Activated naive CD8-positive, alpha-beta T cell treated with anti-CD3 and anti-CD28 coated beads, Interleukin-2, amount 10 ng/mL, durations not matched to agents 7 days and 5 days (primary cell): ENCODE measurements around the gene DENR. TPM values are rescaled to one million over a fixed set of nuclear protein-coding genes. Genes with fewer than 3 reads are reported as not detected.
"Not testable (repeated sequence)": the region's sequence is repeated elsewhere in the genome, so short reads cannot be mapped to it uniquely, and the experiment has no call there.

Experiments
- ATAC-seq: fragments of 150-1000 bp; cut with Tn5 transposase; one replicate; pipeline ENCODE4 v1.10.0; 2021; ENCODE audit warnings: low read depth, moderate library complexity
- POLR2A ChIA-PET: fragments of 350-600 bp; sonication (Branson Sonifier 250); formaldehyde crosslinking; loops from one replicate; lab custom pipeline; 2021; ENCODE audit warnings: antibody characterized with exemption; lab: Charles Lee
- DNase-seq: peaks from one replicate; pipeline ENCODE4 v3.0.0; 2021
- H3K27ac Mint-ChIP-seq: one replicate; pipeline ENCODE4 v1.8.0; 2022; ENCODE audit warnings: mild to moderate bottlenecking, mixed read lengths
- H3K27me3 Mint-ChIP-seq: one replicate; pipeline ENCODE4 v1.8.0; 2022; ENCODE audit warnings: mild to moderate bottlenecking, moderate library complexity, mixed read lengths
- H3K36me3 Mint-ChIP-seq: one replicate; pipeline ENCODE4 v1.8.0; 2021; ENCODE audit warnings: mild to moderate bottlenecking, mixed read lengths
- H3K4me1 Mint-ChIP-seq: one replicate; pipeline ENCODE4 v1.8.0; 2021; ENCODE audit warnings: mixed read lengths
- H3K4me3 Mint-ChIP-seq: one replicate; pipeline ENCODE4 v1.8.0; 2022; ENCODE audit warnings: mild to moderate bottlenecking, moderate library complexity, mixed read lengths
- H3K9me3 Mint-ChIP-seq: one replicate; pipeline ENCODE4 v1.8.0; 2021; ENCODE audit warnings: mixed read lengths
- total RNA-seq, 2 experiments: library from RNA; stranded (reverse); gene quantifications; one replicate each; pipeline ENCODE4 v1.2.3, GENCODE V29; 2021

DENR gene
- 10 to 100 TPM; 51.7 to 53.5 TPM for total RNA-seq

DNA sequence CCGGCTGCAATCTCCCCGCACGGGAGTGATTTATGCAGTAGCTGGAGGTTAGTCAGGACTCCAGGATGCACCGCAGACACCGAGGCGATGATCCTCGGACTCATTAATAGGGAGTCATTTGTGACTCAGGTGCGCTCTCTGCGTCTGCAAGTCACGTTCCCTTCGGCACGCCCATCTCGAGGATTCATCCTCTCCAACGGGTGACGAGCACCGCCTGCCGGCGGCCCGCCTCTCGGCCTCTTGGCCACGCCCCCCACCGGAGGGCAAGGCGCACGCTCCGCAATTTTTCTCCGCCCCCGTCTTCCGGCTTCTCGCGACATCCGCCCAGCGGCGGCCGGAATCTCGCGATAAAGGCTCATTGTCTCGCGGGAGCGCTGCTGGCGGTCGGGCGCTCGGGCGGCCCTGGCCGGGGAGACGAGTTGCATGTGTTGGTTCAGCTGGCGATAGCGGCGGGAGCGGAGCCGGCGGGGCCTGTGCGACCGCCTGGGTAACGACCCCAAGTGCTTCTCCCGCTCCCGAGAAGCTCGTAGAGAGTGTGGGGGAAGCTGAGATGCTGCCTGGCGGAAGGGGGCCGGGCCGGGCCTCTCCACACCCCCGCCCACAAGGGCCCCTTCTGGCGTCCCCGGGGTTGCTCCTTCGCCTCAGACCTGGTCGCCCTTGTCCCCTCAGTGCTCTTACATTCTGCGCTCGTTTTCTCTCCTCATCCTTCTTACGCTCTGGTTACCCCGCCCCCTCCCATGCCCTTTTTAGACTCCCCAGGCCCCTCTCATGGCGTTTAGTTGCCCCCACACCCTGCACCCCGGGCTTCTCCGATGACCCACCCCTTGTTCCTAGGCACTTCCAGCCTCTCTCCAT, at the start of gene DENR:
TSS of gene DENR (plus strand) at position 361 of the 855 bp plus-strand sequence. CDS start 878 bp downstream, outside the sequence.
- peak; percentile 92 for ATAC-seq
- Mint-ChIP-seq H3K27ac (peak within 1 kb of the TSS; percentile 99), H3K27me3 (no peaks in the 10 kb centered on the region), H3K9me3 (no peaks in the 10 kb centered on the region), H3K4me3 (peak within 1 kb of the TSS; percentile 100), H3K4me1 (peaks cover 29% of the 10 kb centered on the region), H3K36me3 (peaks cover 25% of the 10 kb centered on the region)
- POLR2A ChIA-PET: interaction anchor here (0.5 to 1.7 kb wide), 6 partner anchors 9 to 227 kb away, joined by 3 to 9 read pairs (median 4); partner anchors contain the start of genes KNTC1 and RSRC2
- DNase-seq: peak; percentile 100

- ATAC-seq, H3K9me3 Mint-ChIP-seq, H3K27me3 Mint-ChIP-seq, H3K36me3 Mint-ChIP-seq, POLR2A ChIA-PET, H3K27ac Mint-ChIP-seq, DNase-seq, H3K4me3 Mint-ChIP-seq, H3K4me1 Mint-ChIP-seq: not testable (repeated sequence)
Observed at GRCh38 chr12:122702890-122703611, 49.6 kb upstream of the DENR start, which contains the start of gene HCAR2. Gene HCAR2 (minus strand): TSS chr12:122703357. CDS start chr12:122703283, 74 bp downstream.

- H3K27ac Mint-ChIP-seq, ATAC-seq, H3K4me1 Mint-ChIP-seq, H3K27me3 Mint-ChIP-seq, POLR2A ChIA-PET, DNase-seq, H3K4me3 Mint-ChIP-seq, H3K9me3 Mint-ChIP-seq, H3K36me3 Mint-ChIP-seq: not testable (repeated sequence)
Observed at GRCh38 chr12:122703841-122704240, 48.8 kb upstream of the DENR start.

GRCh38 chr12:122709287-122709686, 43.3 kb upstream of the DENR start:
- ATAC-seq, DNase-seq, H3K9me3 Mint-ChIP-seq, H3K4me3 Mint-ChIP-seq, H3K36me3 Mint-ChIP-seq, H3K4me1 Mint-ChIP-seq, H3K27ac Mint-ChIP-seq, POLR2A ChIA-PET: not testable (repeated sequence)
- peaks cover 14% of the 10 kb centered on the region for H3K27me3 Mint-ChIP-seq

DNA sequence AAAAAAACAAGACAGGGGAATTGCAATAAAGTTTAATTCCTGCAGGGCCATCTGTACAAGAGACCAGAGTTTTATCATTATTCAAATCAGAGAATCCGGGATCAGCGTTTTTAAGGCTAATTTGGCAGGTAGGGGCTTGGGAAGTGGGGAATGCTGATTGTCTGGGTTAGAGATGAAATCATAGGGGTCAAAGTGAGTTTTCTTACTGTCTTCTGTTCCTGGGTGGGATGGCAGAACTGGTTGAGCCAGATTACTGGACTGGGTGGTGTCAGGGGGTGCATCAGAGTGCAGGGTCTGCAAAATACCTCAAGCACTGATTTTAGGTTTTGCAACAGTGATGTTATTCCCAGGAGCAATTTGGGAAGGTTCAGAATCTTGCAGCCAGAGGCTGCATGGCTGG, 42.3 kb upstream of the DENR start:
- peaks cover 14% of the 10 kb centered on the region for H3K27me3 Mint-ChIP-seq
- POLR2A ChIA-PET, H3K9me3 Mint-ChIP-seq, DNase-seq, H3K36me3 Mint-ChIP-seq, ATAC-seq, H3K27ac Mint-ChIP-seq, H3K4me1 Mint-ChIP-seq, H3K4me3 Mint-ChIP-seq: not testable (repeated sequence)

DNA sequence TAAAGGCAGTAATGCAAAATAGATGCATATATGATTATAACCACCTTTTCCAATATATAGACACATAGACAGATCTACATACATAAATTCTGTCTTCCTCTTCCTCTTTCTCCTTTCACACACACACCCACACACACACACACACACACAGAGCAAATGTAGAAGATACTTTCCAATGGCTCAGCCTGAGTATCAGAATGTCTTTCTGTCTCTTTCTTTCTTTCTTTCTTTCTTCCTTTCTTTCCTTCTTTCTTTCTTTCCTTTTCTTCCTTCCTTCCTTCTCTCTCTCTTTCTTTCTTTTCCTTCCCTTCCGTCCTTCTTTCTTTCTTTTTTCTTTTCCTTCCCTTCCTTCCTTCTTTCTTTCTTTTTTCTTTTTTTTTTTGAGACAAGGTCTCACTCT, 41.4 kb upstream of the DENR start:
- H3K4me1 Mint-ChIP-seq, ATAC-seq, DNase-seq, H3K27ac Mint-ChIP-seq, H3K36me3 Mint-ChIP-seq, H3K4me3 Mint-ChIP-seq, H3K9me3 Mint-ChIP-seq: not testable (repeated sequence)
- peaks cover 14% of the 10 kb centered on the region for H3K27me3 Mint-ChIP-seq
- POLR2A ChIA-PET: interaction anchor here (0.7 kb wide), 1 partner anchor 36 kb away, joined by 3 read pairs; no protein-coding TSS in a partner anchor

DNA sequence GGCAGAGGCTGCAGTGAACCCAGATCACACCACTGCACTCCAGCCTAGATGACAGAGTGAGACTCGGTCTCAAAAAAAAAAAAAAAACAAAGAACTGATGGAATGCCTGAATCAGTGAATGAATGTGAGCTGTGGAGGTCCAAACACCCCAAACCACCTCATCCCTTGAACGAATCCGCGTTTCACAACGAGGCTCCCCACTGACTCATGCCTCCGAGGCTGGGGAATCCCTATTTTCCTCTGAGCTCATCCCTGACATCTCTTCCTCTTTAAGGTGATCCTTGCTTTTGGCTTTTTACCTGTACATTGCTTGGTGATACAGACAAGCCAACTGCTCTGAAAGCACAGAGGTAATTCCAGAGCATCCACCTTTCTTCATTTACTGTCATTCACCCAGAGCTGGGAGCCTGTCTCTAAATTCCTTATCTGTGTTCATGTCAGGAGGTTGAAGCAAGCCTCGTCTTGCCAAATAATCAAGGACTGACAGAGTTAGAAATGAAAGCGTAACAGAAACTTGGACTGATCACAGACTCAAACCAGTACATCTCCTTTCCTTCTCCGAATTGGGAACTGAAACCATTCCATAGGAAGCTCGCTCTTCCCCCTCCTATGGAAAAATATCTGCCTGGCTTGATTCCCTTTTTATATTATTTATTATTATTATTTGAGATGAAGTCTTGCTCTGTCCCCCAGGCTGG, 39.0 kb upstream of the DENR start:
- not testable (repeated sequence) for H3K9me3 Mint-ChIP-seq, ATAC-seq

DNA sequence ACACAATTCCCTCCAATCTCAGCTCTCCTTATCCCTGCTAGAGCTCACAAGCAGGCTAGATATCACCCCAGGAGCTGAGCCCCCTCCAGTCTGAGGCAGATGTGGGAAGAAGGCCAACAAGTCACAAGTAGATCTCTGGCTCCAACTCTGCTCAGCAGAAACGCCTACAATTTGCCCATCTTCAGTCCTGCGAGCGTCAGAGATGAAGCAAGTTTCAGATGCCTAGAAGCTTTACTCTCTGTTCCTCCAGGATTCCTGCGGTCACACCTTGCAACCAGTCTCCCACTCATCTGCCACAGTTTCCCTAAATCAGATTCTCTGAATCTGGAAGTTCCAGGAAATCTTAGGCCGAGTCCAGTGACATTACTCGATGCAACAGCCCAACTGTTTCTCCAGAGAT, 37.4 kb upstream of the DENR start:
- H3K4me1 Mint-ChIP-seq, DNase-seq, H3K9me3 Mint-ChIP-seq, H3K27ac Mint-ChIP-seq, H3K36me3 Mint-ChIP-seq, H3K4me3 Mint-ChIP-seq, POLR2A ChIA-PET, ATAC-seq: not testable (repeated sequence)
- peaks cover 21% of the 10 kb centered on the region for H3K27me3 Mint-ChIP-seq

More for the DNA sequence above, 39.0 kb upstream of the DENR start:
- H3K4me3 Mint-ChIP-seq, POLR2A ChIA-PET, H3K36me3 Mint-ChIP-seq, H3K27ac Mint-ChIP-seq, H3K4me1 Mint-ChIP-seq, DNase-seq: not testable (repeated sequence)
- peaks cover 21% of the 10 kb centered on the region for H3K27me3 Mint-ChIP-seq

- DNase-seq, H3K27ac Mint-ChIP-seq, H3K4me3 Mint-ChIP-seq, H3K9me3 Mint-ChIP-seq, H3K27me3 Mint-ChIP-seq, H3K4me1 Mint-ChIP-seq, POLR2A ChIA-PET, ATAC-seq, H3K36me3 Mint-ChIP-seq: not testable (repeated sequence)
Observed at GRCh38 chr12:122716658-122717057, 36.0 kb upstream of the DENR start, which contains the start of gene HCAR3. Gene HCAR3 (minus strand): TSS chr12:122716811. CDS start chr12:122716737, 74 bp downstream.

GRCh38 chr12:122721057-122721545, 31.5 kb upstream of the DENR start:
- H3K9me3 Mint-ChIP-seq: no peaks in the 10 kb centered on the region
- POLR2A ChIA-PET: no interaction called here
- no peak overlapping the region for H3K27ac Mint-ChIP-seq

GRCh38 chr12:122722387-122722786, 30.2 kb upstream of the DENR start:
- peaks cover 21% of the 10 kb centered on the region for H3K4me1 Mint-ChIP-seq
- no peak overlapping the region for H3K4me3 Mint-ChIP-seq
- no peaks in the 10 kb centered on the region for H3K36me3 Mint-ChIP-seq

More at GRCh38 chr12:122721057-122721545, 31.5 kb upstream of the DENR start:
- no peak for DNase-seq
- ATAC-seq: no peak
- Mint-ChIP-seq H3K4me3 (no peak overlapping the region), H3K36me3 (no peaks in the 10 kb centered on the region), H3K27me3 (peaks cover 8% of the 10 kb centered on the region), H3K4me1 (peaks cover 17% of the 10 kb centered on the region)

GRCh38 chr12:122724641-122725243, 27.9 kb upstream of the DENR start:
- no peak for ATAC-seq
- Mint-ChIP-seq H3K4me3 (no peak overlapping the region), H3K9me3 (no peaks in the 10 kb centered on the region), H3K36me3 (no peaks in the 10 kb centered on the region), H3K27me3 (no peaks in the 10 kb centered on the region), H3K27ac (no peak overlapping the region), H3K4me1 (peaks cover 33% of the 10 kb centered on the region)
- POLR2A ChIA-PET: no interaction called here
- no peak for DNase-seq

More at GRCh38 chr12:122722387-122722786, 30.2 kb upstream of the DENR start:
- POLR2A ChIA-PET: no interaction called here
- peak overlapping the region; percentile 4 for H3K27ac Mint-ChIP-seq
- DNase-seq (no peak), ATAC-seq (no peak)
- peaks cover 6% of the 10 kb centered on the region for H3K27me3 Mint-ChIP-seq
- H3K9me3 Mint-ChIP-seq: no peaks in the 10 kb centered on the region
